Measurements from ENCODE around the gene CCRL2. TPM values are rescaled to one million over a fixed set of nuclear protein-coding genes. Genes with fewer than 3 reads are reported as not detected.

Gene CCRL2
- total RNA-seq, 2 experiments from 2014 or later = 4.3 to 4.5 TPM

DNA sequence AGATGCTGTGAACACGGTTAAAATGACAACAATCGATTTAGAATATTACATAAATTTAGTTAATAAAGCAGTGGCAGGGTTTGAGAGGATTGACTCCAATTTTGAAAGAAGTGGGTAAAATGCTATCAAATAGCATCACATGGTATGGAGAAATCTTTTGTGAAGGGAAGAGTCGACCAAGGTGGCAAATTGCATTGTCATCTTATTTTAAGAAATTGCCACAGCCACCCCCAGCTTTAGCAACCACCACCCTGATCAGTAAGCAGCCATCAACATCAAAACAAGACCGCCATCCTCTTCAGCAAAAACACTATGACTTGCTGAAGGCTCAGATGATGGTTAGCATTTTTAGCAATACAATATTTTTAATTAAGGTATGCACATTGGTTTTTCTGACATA lies 42.0 kb upstream of the CCRL2 start:
- DNase-seq (no peak), ATAC-seq (ENCODE audit: poor library complexity) (no peak)
- TF ChIP-seq, protein P1, sequence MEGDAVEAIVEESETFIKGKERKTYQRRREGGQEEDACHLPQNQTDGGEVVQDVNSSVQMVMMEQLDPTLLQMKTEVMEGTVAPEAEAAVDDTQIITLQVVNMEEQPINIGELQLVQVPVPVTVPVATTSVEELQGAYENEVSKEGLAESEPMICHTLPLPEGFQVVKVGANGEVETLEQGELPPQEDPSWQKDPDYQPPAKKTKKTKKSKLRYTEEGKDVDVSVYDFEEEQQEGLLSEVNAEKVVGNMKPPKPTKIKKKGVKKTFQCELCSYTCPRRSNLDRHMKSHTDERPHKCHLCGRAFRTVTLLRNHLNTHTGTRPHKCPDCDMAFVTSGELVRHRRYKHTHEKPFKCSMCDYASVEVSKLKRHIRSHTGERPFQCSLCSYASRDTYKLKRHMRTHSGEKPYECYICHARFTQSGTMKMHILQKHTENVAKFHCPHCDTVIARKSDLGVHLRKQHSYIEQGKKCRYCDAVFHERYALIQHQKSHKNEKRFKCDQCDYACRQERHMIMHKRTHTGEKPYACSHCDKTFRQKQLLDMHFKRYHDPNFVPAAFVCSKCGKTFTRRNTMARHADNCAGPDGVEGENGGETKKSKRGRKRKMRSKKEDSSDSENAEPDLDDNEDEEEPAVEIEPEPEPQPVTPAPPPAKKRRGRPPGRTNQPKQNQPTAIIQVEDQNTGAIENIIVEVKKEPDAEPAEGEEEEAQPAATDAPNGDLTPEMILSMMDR (IDR thresholded peaks at IDR 0.05) = no peak
- Mint-ChIP-seq H3K27ac (no peak overlapping the region), H3K36me3 (ENCODE audit: low read depth) (no peaks in the 10 kb centered on the region), H3K9me3 (no peaks in the 10 kb centered on the region), H3K4me3 (no peak overlapping the region), H3K27me3 (no peaks in the 10 kb centered on the region), H3K4me1 (ENCODE audit: low read depth) (peaks cover 33% of the 10 kb centered on the region)
- Histone ChIP-seq H3K27ac (ENCODE audit: low read depth in 1 of 2, low read length in 2 of 2) (no peak overlapping the region), H3K27me3 (ENCODE audit: control insufficient read depth in 1 of 2, insufficient read depth in 2 of 2, low read length in 2 of 2) (no peaks in the 10 kb centered on the region), H3K9me3 (ENCODE audit: control insufficient read depth in 1 of 2, insufficient read depth in 1 of 2, low read length in 2 of 2) (no peaks in the 10 kb centered on the region), H3K4me3 (ENCODE audit: low read length) (no peak overlapping the region), H3K4me1 (ENCODE audit: insufficient read depth, low read length) (peaks cover 62% of the 10 kb centered on the region), H3K36me3 (ENCODE audit: insufficient read depth, low read length) (no peaks in the 10 kb centered on the region)
- ChIA-PET POLR2A (no interaction called here), CTCF (interaction anchor here (1.0 to 1.6 kb wide), 2 partner anchors 10 to 89 kb away, joined by 3 to 8 read pairs; no protein-coding TSS in a partner anchor)
- intact Hi-C loops (cut with DNase I, micrococcal nuclease) = no loop called here

DNA sequence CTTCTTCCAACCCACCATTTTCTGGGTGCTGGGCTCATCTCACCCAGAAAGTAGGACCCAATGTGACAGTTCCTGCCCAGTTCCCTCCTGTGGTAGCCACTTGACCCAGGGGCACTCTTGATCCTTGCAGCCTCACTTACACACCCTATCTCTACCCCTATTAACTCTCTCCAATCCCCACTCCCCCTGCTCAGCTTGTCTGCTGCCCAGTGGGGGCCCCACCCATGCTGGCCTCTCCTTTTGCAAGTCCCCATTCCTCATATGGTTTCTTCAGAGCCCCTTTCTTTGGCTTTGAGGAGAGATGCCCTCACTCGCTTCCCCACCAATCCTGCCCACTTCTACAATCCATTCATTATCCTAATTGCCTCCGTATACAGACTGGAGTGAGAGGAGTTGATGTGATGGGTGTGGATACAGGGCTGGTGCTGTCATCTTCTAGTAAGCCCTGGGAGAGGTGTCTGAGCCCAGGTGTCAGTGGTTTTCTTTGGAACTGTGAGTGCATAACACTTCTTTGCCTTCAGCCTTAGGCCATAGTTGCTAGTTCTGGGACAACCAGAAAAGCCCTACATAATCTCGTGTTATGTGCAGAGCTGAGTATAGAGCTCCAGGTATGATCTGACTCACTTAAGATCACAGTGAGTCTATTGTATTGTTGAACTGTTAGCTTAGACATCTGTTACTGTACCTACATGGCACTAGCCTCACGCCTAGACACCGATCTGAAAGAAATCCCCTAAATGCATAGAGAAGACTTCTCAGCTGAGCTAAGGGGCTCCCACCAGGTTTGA lies 41.1 kb upstream of the CCRL2 start:
- Mint-ChIP-seq H3K4me1 (ENCODE audit: low read depth) (peaks cover 34% of the 10 kb centered on the region), H3K4me3 (no peak overlapping the region), H3K27ac (no peak overlapping the region), H3K9me3 (no peaks in the 10 kb centered on the region), H3K27me3 (no peaks in the 10 kb centered on the region), H3K36me3 (ENCODE audit: low read depth) (no peaks in the 10 kb centered on the region)
- DNase-seq = no peak
- H3K27ac ChIP-seq (ENCODE audit: low read depth in 1 of 2, low read length in 2 of 2) = no peak overlapping the region
- H3K27me3 ChIP-seq (ENCODE audit: control insufficient read depth in 1 of 2, insufficient read depth in 2 of 2, low read length in 2 of 2) = no peaks in the 10 kb centered on the region
- H3K4me1 ChIP-seq (ENCODE audit: insufficient read depth, low read length) = peaks cover 58% of the 10 kb centered on the region
- CTCF ChIA-PET = interaction anchor here (1.4 kb wide), 1 partner anchor 287 kb away, joined by 3 read pairs; no protein-coding TSS in a partner anchor
- intact Hi-C loops (cut with DNase I, micrococcal nuclease) = loop anchor here in 1 of 2 experiments (1.0 kb wide), 1 partner anchor 91 kb away; no protein-coding TSS in a partner anchor
- no peak overlapping the region for H3K4me3 ChIP-seq (ENCODE audit: low read length)
- H3K36me3 ChIP-seq (ENCODE audit: insufficient read depth, low read length) = no peaks in the 10 kb centered on the region
- POLR2A ChIA-PET = no interaction called here
- ATAC-seq (ENCODE audit: poor library complexity) = no peak
- TF ChIP-seq, protein P1 (IDR thresholded peaks at IDR 0.05) = no peak
- no peaks in the 10 kb centered on the region for H3K9me3 ChIP-seq (ENCODE audit: control insufficient read depth in 1 of 2, insufficient read depth in 1 of 2, low read length in 2 of 2)

DNA sequence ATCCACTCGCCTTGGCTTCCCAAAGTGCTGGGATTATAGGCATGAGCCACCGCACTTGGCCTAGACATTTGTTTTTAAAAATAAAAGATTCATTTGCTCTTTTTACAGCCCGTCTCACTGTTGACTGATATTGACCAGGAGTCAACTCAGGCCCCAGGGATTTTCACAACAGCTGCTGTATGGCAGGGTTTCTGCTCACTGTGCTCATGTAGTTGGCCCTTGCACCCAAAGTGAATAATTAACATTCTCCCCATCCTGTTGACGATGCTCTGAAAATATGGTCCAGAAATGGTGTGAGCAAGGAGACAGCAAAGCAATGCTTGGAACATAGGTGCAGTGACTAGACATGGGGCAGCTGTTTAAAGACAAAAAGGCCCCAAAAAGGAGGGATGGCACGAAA lies 39.2 kb upstream of the CCRL2 start:
- ChIA-PET CTCF (interaction anchor here (0.6 to 6.3 kb wide), 23 partner anchors 8 to 429 kb away, joined by 3 to 86 read pairs (median 7); partner anchors contain the start of genes CCR1 and CCR2), POLR2A (interaction anchor here (0.6 to 1.4 kb wide), 3 partner anchors 18 to 91 kb away, joined by 3 to 5 read pairs (median 3); no protein-coding TSS in a partner anchor)
- no peaks in the 10 kb centered on the region for H3K36me3 ChIP-seq (ENCODE audit: insufficient read depth, low read length)
- no peaks in the 10 kb centered on the region for H3K9me3 Mint-ChIP-seq
- H3K27me3 ChIP-seq (ENCODE audit: control insufficient read depth in 1 of 2, insufficient read depth in 2 of 2, low read length in 2 of 2) = no peaks in the 10 kb centered on the region
- no peaks in the 10 kb centered on the region for H3K36me3 Mint-ChIP-seq (ENCODE audit: low read depth)
- H3K4me1 Mint-ChIP-seq (ENCODE audit: low read depth) = peaks cover 37% of the 10 kb centered on the region
- no peak overlapping the region for H3K4me3 Mint-ChIP-seq
- no peaks in the 10 kb centered on the region for H3K27me3 Mint-ChIP-seq
- H3K9me3 ChIP-seq (ENCODE audit: control insufficient read depth in 1 of 2, insufficient read depth in 1 of 2, low read length in 2 of 2) = no peaks in the 10 kb centered on the region
- peaks cover 52% of the 10 kb centered on the region for H3K4me1 ChIP-seq (ENCODE audit: insufficient read depth, low read length)
- ATAC-seq (ENCODE audit: poor library complexity) (no peak), DNase-seq (no peak)
- no peak overlapping the region for H3K4me3 ChIP-seq (ENCODE audit: low read length)
- H3K27ac Mint-ChIP-seq = no peak overlapping the region
- no peak overlapping the region for H3K27ac ChIP-seq (ENCODE audit: low read depth in 1 of 2, low read length in 2 of 2)
- intact Hi-C loops (cut with DNase I, micrococcal nuclease) = no loop called here
- TF ChIP-seq, protein P1 (IDR thresholded peaks at IDR 0.05) = no peak
